Endothelial cell of umbilical vein (primary cell): ENCODE results near the gene SERPINB7. TPM values are rescaled to one million over a fixed set of nuclear protein-coding genes. Genes with fewer than 3 reads are reported as not detected.

Experiments used
- BruUV-seq: library from RNA; stranded (reverse); fragments of 400-500 nt; replicated peaks from 2 replicates; lab custom pipeline; 2021; lab: Mats Ljungman, UMichigan
- CTCF ChIA-PET: fragments of 300-600, 350-600 bp; sonication (Branson Sonifier 250); formaldehyde crosslinking; loops from one replicate; lab custom pipeline; 2021; ENCODE audit warnings: antibody characterized with exemption, inconsistent platforms; lab: Charles Lee
- POLR2A ChIA-PET: fragments of 300-600, 350-600 bp; sonication (Branson Sonifier 250); formaldehyde crosslinking; loops from one replicate; lab custom pipeline; 2021; ENCODE audit warnings: antibody characterized with exemption, inconsistent platforms; lab: Charles Lee
- DNase-seq: peaks from one replicate; pipeline ENCODE4 v3.0.0-alpha.2; 2011; ENCODE audit warnings: low read depth, low spot score
- FAIRE-seq: peaks from 2 replicates; lab custom pipeline; 2011; peaks lifted over from hg19 to GRCh38; lab: Jason Lieb, UNC
- H2AFZ ChIP-seq: 2 replicates; pipeline ENCODE4 v1.6.0; 2012; ENCODE audit warnings: low read depth, low read length, control low read depth, inconsistent platforms
- H3K27ac ChIP-seq: 2 replicates; pipeline ENCODE4 v1.5.1; 2011; ENCODE audit warnings: low read depth, mild to moderate bottlenecking, control low read depth, low read length, moderate library complexity; ENCODE audit not compliant: insufficient read depth
- H3K27me3 ChIP-seq, 2 experiments: 2 replicates each; pipeline versions ENCODE4 v1.6.0 to v1.6.1; 2011; ENCODE audit warnings: low read length in 2 of 2, mixed read lengths in 1 of 2; ENCODE audit not compliant: control insufficient read depth in 2 of 2, insufficient read depth in 2 of 2
- H3K36me3 ChIP-seq, 2 experiments: 2 replicates in 1 of 2; 3 replicates in 1 of 2; pipeline ENCODE4 v1.5.1; 2011; ENCODE audit warnings: low read length in 2 of 2, mild to moderate bottlenecking in 1 of 2, moderate library complexity in 1 of 2; ENCODE audit not compliant: control insufficient read depth in 2 of 2, insufficient read depth in 2 of 2; ENCODE audit errors: extremely low read depth in 1 of 2
- H3K4me1 ChIP-seq: 3 replicates; pipeline ENCODE4 v1.5.1; 2011; ENCODE audit warnings: mild to moderate bottlenecking, low read length; ENCODE audit not compliant: control insufficient read depth, insufficient read depth; ENCODE audit errors: extremely low read depth
- H3K4me2 ChIP-seq: 2 replicates; pipeline ENCODE4 v1.6.1; 2011; ENCODE audit warnings: low read length, control low read depth, mixed read lengths; ENCODE audit not compliant: insufficient read depth
- H3K4me3 ChIP-seq, 3 experiments: fragments of 200-600 bp in 1 of 3; sonication (generic), shearing (Covaris generic) in 1 of 3; replicated peaks in 1 of 3; 2 replicates each; pipeline ENCODE4 v1.5.1; 2011 to 2016; ENCODE audit warnings: control low read depth in 3 of 3, low read length in 3 of 3, mild to moderate bottlenecking in 2 of 3, inconsistent platforms in 1 of 3, low read depth in 1 of 3, moderate library complexity in 1 of 3; ENCODE audit not compliant: insufficient read depth in 1 of 3
- H3K79me2 ChIP-seq: 2 replicates; pipeline ENCODE4 v1.6.0; 2012; ENCODE audit warnings: low read length, inconsistent platforms; ENCODE audit not compliant: control insufficient read depth, insufficient read depth
- H3K9ac ChIP-seq: replicated peaks from 2 replicates; pipeline ENCODE3; 2011; ENCODE audit warnings: low read length, control low read depth; ENCODE audit not compliant: insufficient read depth; ENCODE audit errors: extremely low read depth
- H3K9me1 ChIP-seq: replicated peaks from 3 replicates; pipeline ENCODE4 v1.6.0; 2011; ENCODE audit warnings: mild to moderate bottlenecking, low read length; ENCODE audit not compliant: control insufficient read depth, insufficient read depth; ENCODE audit errors: extremely low read depth
- H3K9me3 ChIP-seq: replicated peaks from 2 replicates; pipeline ENCODE4 v1.5.1; 2012; ENCODE audit warnings: low read length, inconsistent platforms; ENCODE audit not compliant: control insufficient read depth, insufficient read depth
- H4K20me1 ChIP-seq: replicated peaks from 2 replicates; pipeline ENCODE3; 2011; ENCODE audit warnings: mild to moderate bottlenecking, low read length; ENCODE audit not compliant: control insufficient read depth, insufficient read depth; ENCODE audit errors: extremely low read depth
- CTCF ChIP-seq, 2 donors: IDR thresholded peaks; 1 replicate in 1 of 2; 2 replicates in 1 of 2; pipeline ENCODE4 v1.5.1; 2011; ENCODE audit warnings: low read length in 2 of 2, mild to moderate bottlenecking in 2 of 2, moderate library complexity in 2 of 2, control low read depth in 1 of 2, inconsistent platforms in 1 of 2, low read depth in 1 of 2; ENCODE audit not compliant: insufficient read depth in 1 of 2; ENCODE audit errors: extremely low read depth in 1 of 2
- EZH2 ChIP-seq: IDR thresholded peaks from 2 replicates; pipeline ENCODE4 v1.6.1; 2012; ENCODE audit warnings: borderline replicate concordance, low read depth, mild to moderate bottlenecking, moderate library complexity, low read length, inconsistent platforms; ENCODE audit not compliant: severe bottlenecking
- FOS ChIP-seq: IDR thresholded peaks from 2 replicates; pipeline ENCODE4 v1.6.1; 2011; ENCODE audit warnings: mild to moderate bottlenecking, low read length, moderate library complexity, borderline replicate concordance; ENCODE audit not compliant: insufficient read depth
- GATA2 ChIP-seq: IDR thresholded peaks from 2 replicates; pipeline ENCODE4 v1.7.0; 2011; ENCODE audit warnings: low read depth, mild to moderate bottlenecking, moderate library complexity, mixed read lengths, low read length; ENCODE audit not compliant: insufficient read length, insufficient read depth
- JUN ChIP-seq: IDR thresholded peaks from 2 replicates; pipeline ENCODE4 v1.6.1; 2011; ENCODE audit warnings: borderline replicate concordance, low read depth; ENCODE audit not compliant: insufficient read length, insufficient read depth
- MYC ChIP-seq: IDR thresholded peaks from one replicate; pipeline ENCODE4 v1.6.1; 2011; ENCODE audit warnings: mild to moderate bottlenecking, low read depth, low read length
- POLR2A ChIP-seq: IDR thresholded peaks from 2 replicates; pipeline ENCODE4 v1.6.1; 2012; ENCODE audit warnings: low read depth, mild to moderate bottlenecking, control low read depth, low read length
- POLR2AphosphoS5 ChIP-seq: IDR thresholded peaks from 2 replicates; pipeline ENCODE4 v1.6.1; 2012; ENCODE audit warnings: low read depth, mild to moderate bottlenecking, control low read depth, low read length, moderate library complexity; ENCODE audit not compliant: insufficient read depth
- dilution Hi-C: fragments of 300-500 bp; cut with MboI; formaldehyde crosslinking; loops from one replicate; pipeline ENCODE4 v1.15.0; 2019; ENCODE audit warnings: low sequenced_read_pairs; ENCODE audit not compliant: extremely low pct_ligation_motif_present
- intact Hi-C: fragments of 100-400 bp; cut with micrococcal nuclease; formaldehyde crosslinking; loops from one replicate; pipeline ENCODE4 v1.10.0; 2022
- polyA plus RNA-seq, 4 experiments: library from polyadenylated mRNA; depleted of rRNA in 3 of 4; stranded (reverse) in 3 of 4; unstranded in 1 of 4; fragments of >200 nt; gene quantifications; 2 replicates each; pipeline versions ENCODE4 v1.2.1 to v1.2.3, GENCODE V29; 2011 to 2012; ENCODE audit warnings: missing spikeins in 1 of 4
- total RNA-seq: library from RNA; stranded (reverse); gene quantifications from 2 replicates; pipeline ENCODE4 v1.2.3, GENCODE V29; 2021
- TF ChIP-seq, protein P1 (sequence below): IDR thresholded peaks from 2 replicates; pipeline ENCODE4 v1.6.1; 2011; ENCODE audit not compliant: insufficient read depth, insufficient read length

The SERPINB7 gene
- total and polyA plus RNA-seq, 2 donors (not counting 3 experiments of a cell fraction or from before 2014, with no cell fraction given), result not detected

GRCh38 chr18:63763831-63764600, 11.2 kb upstream of the SERPINB7 start:
- TF ChIP-seq, protein P1, sequence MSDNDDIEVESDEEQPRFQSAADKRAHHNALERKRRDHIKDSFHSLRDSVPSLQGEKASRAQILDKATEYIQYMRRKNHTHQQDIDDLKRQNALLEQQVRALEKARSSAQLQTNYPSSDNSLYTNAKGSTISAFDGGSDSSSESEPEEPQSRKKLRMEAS, result no peak
- no peak for TF ChIP-seq CTCF (IDR thresholded peaks at IDR 0.05; ENCODE audit: extremely low read depth in 1 of 2, insufficient read depth in 1 of 2, low read depth in 1 of 2, low read length in 2 of 2)
- no peak for TF ChIP-seq EZH2
- TF ChIP-seq MYC, result no peak
- no peak for TF ChIP-seq POLR2A
- TF ChIP-seq POLR2AphosphoS5, result no peak
- no peak for TF ChIP-seq FOS
- no peak for TF ChIP-seq JUN
- TF ChIP-seq GATA2, result no peak
- Histone ChIP-seq H3K4me3 (no peak overlapping the region), H3K36me3 (no peaks in the 10 kb centered on the region), H3K4me2 (no peak overlapping the region), H2AFZ (no peak overlapping the region), H3K9ac (no peak overlapping the region), H3K9me1 (no peaks in the 10 kb centered on the region), H3K4me1 (no peaks in the 10 kb centered on the region), H3K27ac (no peak overlapping the region), H3K79me2 (no peaks in the 10 kb centered on the region), H3K27me3 (no peaks in the 10 kb centered on the region), H4K20me1 (no peaks in the 10 kb centered on the region), H3K9me3 (no peaks in the 10 kb centered on the region)
- no TSS peak for BruUV-seq
- ChIA-PET CTCF (no interaction called here), POLR2A (no interaction called here)
- DNase-seq (no peak), FAIRE-seq (no peak)
- dilution Hi-C loops (no loop called here), intact Hi-C loops (loop anchor here (2.0 kb wide), 1 partner anchor 39 kb away; no protein-coding TSS in a partner anchor)
